NCI-H187 (cell line): ENCODE measurements around the gene DKC1.
"Not testable (repeated sequence)": the region's sequence is repeated elsewhere in the genome, so short reads cannot be mapped to it uniquely, and the experiment has no call there.

Source experiments
- DNase-seq, 2 experiments: peaks; one replicate each; lab custom pipeline; 2025; lab: John Stamatoyannopoulos, UW

Gene DKC1

DNA sequence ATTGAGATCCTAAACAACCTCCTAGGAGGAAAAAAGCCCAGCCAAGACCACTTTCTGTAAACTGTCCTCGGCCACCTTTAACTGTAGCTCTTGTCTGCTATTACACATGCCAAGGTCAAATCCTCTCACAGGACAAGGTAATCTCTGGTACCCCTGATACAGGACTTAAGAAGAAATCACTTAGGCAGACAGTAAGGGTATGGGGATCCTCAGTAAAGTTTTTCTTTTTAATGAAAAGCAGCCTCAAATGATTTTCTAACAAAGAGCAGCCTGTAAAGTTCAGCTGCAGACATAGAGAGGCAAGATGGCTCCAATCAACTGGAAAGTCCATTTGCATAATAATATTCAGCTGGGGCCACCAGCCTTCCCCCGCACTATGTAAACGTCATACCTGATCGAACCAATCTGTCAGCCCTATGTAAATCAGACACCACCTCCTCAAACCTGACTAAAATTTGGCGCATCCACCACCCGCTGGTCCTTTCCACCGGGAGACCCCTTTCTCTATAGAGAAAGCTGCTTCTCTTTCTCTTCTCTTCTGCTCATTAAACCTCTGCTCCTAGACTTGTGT, 57.2 kb downstream of the DKC1 start:
- no peak for DNase-seq

- DNase-seq: no peak
These were observed 58.9 kb downstream of the DKC1 start for GRCh38 chrX:154821523-154821922.

DNA sequence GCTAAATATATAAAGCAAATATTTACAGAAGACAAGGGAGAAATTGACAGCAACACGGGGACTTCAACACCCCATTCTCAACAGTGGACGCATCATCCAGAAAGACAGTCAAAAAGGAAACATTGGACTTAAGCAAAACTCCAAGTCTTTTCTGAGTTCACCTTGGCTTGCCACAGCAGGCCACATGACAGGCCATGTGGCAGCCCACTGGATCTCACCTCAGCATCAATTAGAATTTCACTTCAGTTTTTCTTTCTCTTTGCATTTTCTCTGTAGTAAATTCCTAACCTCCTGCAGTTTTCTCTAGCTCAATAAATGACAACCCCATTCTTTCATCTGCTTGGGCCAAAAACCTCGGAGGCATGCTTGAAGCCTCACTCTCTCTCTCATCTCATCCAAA, 59.4 kb downstream of the DKC1 start:
- no peak for DNase-seq

DNA sequence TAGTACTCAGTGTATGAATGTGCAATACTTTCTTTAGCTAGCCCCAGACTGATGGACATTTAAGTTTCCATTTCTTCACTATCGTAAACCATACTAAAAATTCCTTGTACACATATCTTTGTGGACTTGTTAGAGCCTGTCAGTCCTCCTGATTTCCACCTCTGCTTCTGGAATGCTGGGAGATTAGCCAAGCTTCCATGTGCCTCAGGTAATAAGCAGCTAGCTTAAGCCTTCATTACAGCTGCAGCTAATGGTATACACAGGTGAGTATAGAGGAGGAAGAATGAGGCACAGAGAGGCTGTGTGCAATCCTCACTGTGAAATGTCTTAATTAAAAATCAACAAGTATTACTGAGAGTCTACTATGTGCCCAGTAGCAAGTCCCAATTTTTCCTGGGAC, 62.0 kb downstream of the DKC1 start:
- DNase-seq: no peak

DNA sequence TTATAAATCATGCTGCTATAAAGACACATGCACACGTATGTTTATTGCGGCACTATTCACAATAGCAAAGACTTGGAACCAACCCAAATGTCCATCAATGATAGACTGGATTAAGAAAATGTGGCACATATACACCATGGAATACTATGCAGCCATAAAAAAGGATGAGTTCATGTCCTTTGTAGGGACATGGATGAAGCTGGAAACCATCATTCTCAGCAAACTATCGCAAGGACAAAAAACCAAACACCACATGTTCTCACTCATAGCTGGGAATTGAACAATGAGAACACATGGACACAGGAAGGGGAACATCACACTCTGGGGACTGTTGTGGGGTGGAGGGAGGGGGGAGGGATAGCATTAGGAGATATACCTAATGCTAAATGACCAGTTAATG, 62.9 kb downstream of the DKC1 start:
- DNase-seq: not testable (repeated sequence)
